SH-SY5Y (cell line): Measurements from ENCODE around the gene SAMD11.

ENCODE experiments used
- GATA2 ChIP-seq: IDR thresholded peaks from 2 replicates; pipeline ENCODE4 v1.6.1; 2011; ENCODE audit warnings: mild to moderate bottlenecking, low read depth, low read length
- GATA3 ChIP-seq: IDR thresholded peaks from 2 replicates; pipeline ENCODE4 v1.6.1; 2011; ENCODE audit warnings: low read depth, mild to moderate bottlenecking, low read length, moderate library complexity

- TF ChIP-seq GATA2, result no peak
- no peak for TF ChIP-seq GATA3
These were observed 7.0 kb downstream of the SAMD11 start for GRCh38 chr1:930633-931138.
